OCI-M1 (cell line): Measurements from ENCODE around the gene TUBA1B.
"Not testable (repeated sequence)": the region's sequence is repeated elsewhere in the genome, so short reads cannot be mapped to it uniquely, and the experiment has no call there.

Experiments used
- DNase-seq: peaks from one replicate; lab custom pipeline; 2025; lab: John Stamatoyannopoulos, UW

Gene TUBA1B

GRCh38 chr12:49131051-49131893 lies at the start of gene TUBA1B:
Gene TUBA1B (minus strand): TSS chr12:49131395. CDS start chr12:49131300, 95 bp downstream.
- DNase-seq = peak; percentile 95

GRCh38 chr12:49174218-49174617 lies 43.0 kb upstream of the TUBA1B start:
- no peak for DNase-seq

GRCh38 chr12:49170924-49171323 lies 39.7 kb upstream of the TUBA1B start:
- peak; percentile 8 for DNase-seq

- DNase-seq = no peak
Measured at GRCh38 chr12:49165114-49165513, 33.9 kb upstream of the TUBA1B start.

GRCh38 chr12:49161901-49162300 lies 30.7 kb upstream of the TUBA1B start:
- DNase-seq = not testable (repeated sequence)

- DNase-seq = peak; percentile 70
Measured at GRCh38 chr12:49161092-49161795, 30.0 kb upstream of the TUBA1B start.

- DNase-seq = peak; percentile 51
Measured at GRCh38 chr12:49160399-49160798, 29.2 kb upstream of the TUBA1B start.

- no peak for DNase-seq
Measured at GRCh38 chr12:49154221-49154620, 23.0 kb upstream of the TUBA1B start.

GRCh38 chr12:49147384-49147783 lies 16.2 kb upstream of the TUBA1B start:
- DNase-seq = no peak

GRCh38 chr12:49146406-49146805 lies 15.2 kb upstream of the TUBA1B start:
- no peak for DNase-seq

- DNase-seq = no peak
Measured at GRCh38 chr12:49144384-49144783, 13.2 kb upstream of the TUBA1B start.

- no peak for DNase-seq
Measured at GRCh38 chr12:49138999-49139398, 7.8 kb upstream of the TUBA1B start.

GRCh38 chr12:49138587-49138986 lies 7.4 kb upstream of the TUBA1B start:
- peak; percentile 95 for DNase-seq

GRCh38 chr12:49137476-49137875 lies 6.3 kb upstream of the TUBA1B start:
- DNase-seq = no peak

GRCh38 chr12:49136997-49137396 lies 5.8 kb upstream of the TUBA1B start:
- DNase-seq = not testable (repeated sequence)

- no peak for DNase-seq
Measured at GRCh38 chr12:49133590-49133989, 2.4 kb upstream of the TUBA1B start.

GRCh38 chr12:49133014-49133413 lies 1.8 kb upstream of the TUBA1B start:
- peak; percentile 52 for DNase-seq

- peak; percentile 84 for DNase-seq
Measured at GRCh38 chr12:49131894-49132461, 783 bp upstream of the TUBA1B start.

- peak; percentile 97 for DNase-seq
Measured at GRCh38 chr12:49130151-49131050, 794 bp downstream of the TUBA1B start.

- no peak for DNase-seq
Measured at GRCh38 chr12:49129332-49130150, 1.7 kb downstream of the TUBA1B start.

GRCh38 chr12:49127971-49128370 lies 3.2 kb downstream of the TUBA1B start:
- DNase-seq = not testable (repeated sequence)
